Measurements from ENCODE around the gene BCDIN3D.

DNA sequence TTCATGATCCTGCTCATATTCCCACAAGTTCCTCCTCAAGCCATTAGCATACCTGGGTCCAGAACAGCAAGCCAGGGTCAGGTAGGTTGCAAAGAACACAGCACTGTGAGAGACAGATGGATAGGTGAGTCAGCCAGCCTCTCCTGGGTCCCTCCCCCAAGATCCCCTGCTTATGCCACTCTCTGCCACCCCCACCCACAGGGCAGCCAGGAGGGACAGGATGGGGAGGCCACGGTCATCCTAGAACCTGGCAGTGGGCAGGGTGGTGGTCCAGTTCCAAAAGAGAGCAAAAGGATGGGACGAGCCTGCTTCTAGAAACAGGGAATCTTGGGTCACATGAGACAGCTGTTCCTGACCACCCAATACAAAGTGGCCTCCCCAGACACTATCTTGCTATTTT, 48.1 kb upstream of the BCDIN3D start:
- TF ChIP-seq, protein P1, sequence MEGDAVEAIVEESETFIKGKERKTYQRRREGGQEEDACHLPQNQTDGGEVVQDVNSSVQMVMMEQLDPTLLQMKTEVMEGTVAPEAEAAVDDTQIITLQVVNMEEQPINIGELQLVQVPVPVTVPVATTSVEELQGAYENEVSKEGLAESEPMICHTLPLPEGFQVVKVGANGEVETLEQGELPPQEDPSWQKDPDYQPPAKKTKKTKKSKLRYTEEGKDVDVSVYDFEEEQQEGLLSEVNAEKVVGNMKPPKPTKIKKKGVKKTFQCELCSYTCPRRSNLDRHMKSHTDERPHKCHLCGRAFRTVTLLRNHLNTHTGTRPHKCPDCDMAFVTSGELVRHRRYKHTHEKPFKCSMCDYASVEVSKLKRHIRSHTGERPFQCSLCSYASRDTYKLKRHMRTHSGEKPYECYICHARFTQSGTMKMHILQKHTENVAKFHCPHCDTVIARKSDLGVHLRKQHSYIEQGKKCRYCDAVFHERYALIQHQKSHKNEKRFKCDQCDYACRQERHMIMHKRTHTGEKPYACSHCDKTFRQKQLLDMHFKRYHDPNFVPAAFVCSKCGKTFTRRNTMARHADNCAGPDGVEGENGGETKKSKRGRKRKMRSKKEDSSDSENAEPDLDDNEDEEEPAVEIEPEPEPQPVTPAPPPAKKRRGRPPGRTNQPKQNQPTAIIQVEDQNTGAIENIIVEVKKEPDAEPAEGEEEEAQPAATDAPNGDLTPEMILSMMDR (IDR thresholded peaks at IDR 0.05) = no peak
- TF ChIP-seq POLR2A (IDR thresholded peaks at IDR 0.05) (no peak), POLR2AphosphoS5 (IDR thresholded peaks at IDR 0.05) (no peak)

Data from prostate gland (tissue), 2 donors.